Panc1 (cell line): ENCODE measurements around the gene CRADD. TPM values are rescaled to one million over a fixed set of nuclear protein-coding genes. Genes with fewer than 3 reads are reported as not detected.

Experiments
- ATAC-seq: fragments of 200-7000 bp; cut with Tn5 transposase; 2 replicates; pipeline ENCODE4 v1.9.1; 2020; ENCODE audit warnings: mild to moderate bottlenecking, moderate library complexity
- BruUV-seq: library from RNA; stranded (reverse); fragments of 400-500 nt; replicated peaks from 2 replicates; lab custom pipeline; 2021; lab: Mats Ljungman, UMichigan
- CTCF ChIA-PET: fragments of 300-600 bp; sonication (Branson Sonifier 250); formaldehyde crosslinking; loops from one replicate; lab custom pipeline; 2022; ENCODE audit warnings: antibody characterized with exemption; lab: Charles Lee
- POLR2A ChIA-PET: fragments of 300-600 bp; sonication (Branson Sonifier 250); formaldehyde crosslinking; loops from one replicate; lab custom pipeline; 2022; ENCODE audit warnings: antibody characterized with exemption; lab: Charles Lee
- DNase-seq: peaks from one replicate; pipeline ENCODE4 v3.0.0-alpha.2; 2010; ENCODE audit warnings: low read depth, low spot score
- H3K27ac ChIP-seq: 2 replicates; pipeline ENCODE4 v1.5.1; 2011; ENCODE audit warnings: mild to moderate bottlenecking, low read length, inconsistent platforms
- H3K27me3 ChIP-seq: fragments of 200-500 bp; sonication (Bioruptor generic); 2 replicates; pipeline ENCODE4 v1.6.0; 2014; ENCODE audit warnings: low read length, inconsistent platforms; ENCODE audit not compliant: control insufficient read depth, insufficient read depth
- H3K36me3 ChIP-seq: fragments of 200-500 bp; sonication (Bioruptor generic); 2 replicates; pipeline ENCODE4 v1.5.1; 2014; ENCODE audit warnings: inconsistent platforms, mild to moderate bottlenecking, low read length, moderate library complexity; ENCODE audit not compliant: control insufficient read depth, insufficient read depth
- H3K4me1 ChIP-seq: 2 replicates; pipeline ENCODE4 v1.5.1; 2011; ENCODE audit warnings: inconsistent platforms, mild to moderate bottlenecking, low read length, moderate library complexity; ENCODE audit not compliant: control insufficient read depth, insufficient read depth
- H3K4me3 ChIP-seq, 2 experiments: 2 replicates each; pipeline ENCODE4 v1.5.1; 2011 to 2012; ENCODE audit warnings: low read depth in 2 of 2, low read length in 2 of 2, mild to moderate bottlenecking in 2 of 2, inconsistent platforms in 1 of 2, moderate library complexity in 1 of 2
- H3K9me3 ChIP-seq: fragments of 200-500 bp; sonication (Bioruptor generic); 2 replicates; pipeline ENCODE4 v1.5.1; 2014; ENCODE audit warnings: low read depth, mild to moderate bottlenecking, inconsistent platforms, low read length, moderate library complexity; ENCODE audit not compliant: control insufficient read depth, insufficient read depth
- CTCF ChIP-seq: fragments of 450-650 bp; IDR thresholded peaks from 2 replicates; pipeline ENCODE4 v1.5.1; 2017; ENCODE audit warnings: mild to moderate bottlenecking
- POLR2AphosphoS5 ChIP-seq: IDR thresholded peaks from 2 replicates; pipeline ENCODE4 v1.6.1; 2012; ENCODE audit warnings: mild to moderate bottlenecking, low read depth, low read length, moderate library complexity
- SIN3A ChIP-seq: IDR thresholded peaks from 2 replicates; pipeline ENCODE4 v1.6.1; 2012; ENCODE audit warnings: low read depth, mild to moderate bottlenecking, low read length, moderate library complexity, borderline replicate concordance; ENCODE audit not compliant: insufficient read depth
- TCF7L2 ChIP-seq: IDR thresholded peaks from 2 replicates; pipeline ENCODE4 v1.6.1; 2011; ENCODE audit warnings: mild to moderate bottlenecking, low read depth, low read length, inconsistent platforms
- in situ Hi-C: cut with HindIII; loops from 2 replicates; pipeline ENCODE4 v1.10.0; 2016; ENCODE audit warnings: low sequenced_read_pairs, low pct_unique_long_range_greater_than_20kb
- intact Hi-C: fragments of 100-400 bp; cut with micrococcal nuclease; formaldehyde crosslinking; loops from one replicate; pipeline ENCODE4 v1.10.0; 2022; ENCODE audit not compliant: unreplicated experiment
- total RNA-seq: library from RNA; stranded (reverse); gene quantifications from one replicate; pipeline ENCODE4 v1.2.1, GENCODE V29; 2021; ENCODE audit not compliant: unreplicated experiment
- TF ChIP-seq, protein P1 (sequence below), 2 experiments: IDR thresholded peaks; 2 replicates each; pipeline ENCODE4 v1.6.1; 2011 to 2012; ENCODE audit warnings: low read depth in 2 of 2, control low read depth in 1 of 2, low read length in 1 of 2, mild to moderate bottlenecking in 1 of 2, moderate library complexity in 1 of 2; ENCODE audit not compliant: insufficient read depth in 1 of 2

Gene CRADD
- total RNA-seq, 1 experiment from 2014 or later, result 7.0 TPM

DNA sequence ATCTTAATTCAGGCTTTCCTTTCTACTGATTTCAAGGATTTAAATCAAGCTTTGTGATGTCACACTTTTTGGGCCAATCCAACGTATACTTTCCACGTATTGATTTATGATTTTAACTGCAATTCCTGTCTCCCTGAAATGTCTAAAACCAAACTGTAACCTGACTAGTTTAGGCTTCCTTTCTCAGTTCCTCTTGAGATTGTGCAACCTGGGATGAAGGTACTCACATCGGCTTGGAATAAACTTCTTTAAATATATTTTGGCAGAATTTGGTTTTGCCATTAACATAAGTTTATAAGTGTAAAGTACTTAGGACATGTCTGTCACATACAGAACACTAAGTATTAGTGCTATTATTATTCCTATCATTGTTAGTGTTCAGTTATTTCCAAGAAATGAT, 224.6 kb downstream of the CRADD start:
- ChIA-PET POLR2A (no interaction called here), CTCF (no interaction called here)
- in situ Hi-C loops (no loop called here), intact Hi-C loops (no loop called here)
- no TSS peak for BruUV-seq
- ATAC-seq (no peak), DNase-seq (no peak)
- Histone ChIP-seq H3K4me3 (no peak overlapping the region), H3K4me1 (no peaks in the 10 kb centered on the region), H3K9me3 (no peaks in the 10 kb centered on the region), H3K27me3 (no peaks in the 10 kb centered on the region), H3K36me3 (no peaks in the 10 kb centered on the region), H3K27ac (no peak overlapping the region)
- TF ChIP-seq, protein P1, sequence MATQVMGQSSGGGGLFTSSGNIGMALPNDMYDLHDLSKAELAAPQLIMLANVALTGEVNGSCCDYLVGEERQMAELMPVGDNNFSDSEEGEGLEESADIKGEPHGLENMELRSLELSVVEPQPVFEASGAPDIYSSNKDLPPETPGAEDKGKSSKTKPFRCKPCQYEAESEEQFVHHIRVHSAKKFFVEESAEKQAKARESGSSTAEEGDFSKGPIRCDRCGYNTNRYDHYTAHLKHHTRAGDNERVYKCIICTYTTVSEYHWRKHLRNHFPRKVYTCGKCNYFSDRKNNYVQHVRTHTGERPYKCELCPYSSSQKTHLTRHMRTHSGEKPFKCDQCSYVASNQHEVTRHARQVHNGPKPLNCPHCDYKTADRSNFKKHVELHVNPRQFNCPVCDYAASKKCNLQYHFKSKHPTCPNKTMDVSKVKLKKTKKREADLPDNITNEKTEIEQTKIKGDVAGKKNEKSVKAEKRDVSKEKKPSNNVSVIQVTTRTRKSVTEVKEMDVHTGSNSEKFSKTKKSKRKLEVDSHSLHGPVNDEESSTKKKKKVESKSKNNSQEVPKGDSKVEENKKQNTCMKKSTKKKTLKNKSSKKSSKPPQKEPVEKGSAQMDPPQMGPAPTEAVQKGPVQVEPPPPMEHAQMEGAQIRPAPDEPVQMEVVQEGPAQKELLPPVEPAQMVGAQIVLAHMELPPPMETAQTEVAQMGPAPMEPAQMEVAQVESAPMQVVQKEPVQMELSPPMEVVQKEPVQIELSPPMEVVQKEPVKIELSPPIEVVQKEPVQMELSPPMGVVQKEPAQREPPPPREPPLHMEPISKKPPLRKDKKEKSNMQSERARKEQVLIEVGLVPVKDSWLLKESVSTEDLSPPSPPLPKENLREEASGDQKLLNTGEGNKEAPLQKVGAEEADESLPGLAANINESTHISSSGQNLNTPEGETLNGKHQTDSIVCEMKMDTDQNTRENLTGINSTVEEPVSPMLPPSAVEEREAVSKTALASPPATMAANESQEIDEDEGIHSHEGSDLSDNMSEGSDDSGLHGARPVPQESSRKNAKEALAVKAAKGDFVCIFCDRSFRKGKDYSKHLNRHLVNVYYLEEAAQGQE (IDR thresholded peaks at IDR 0.05; ENCODE audit: insufficient read depth in 1 of 2, low read depth in 2 of 2, low read length in 1 of 2), result no peak
- TF ChIP-seq TCF7L2 (no peak), CTCF (no peak), POLR2AphosphoS5 (no peak), SIN3A (no peak)

- DNase-seq (no peak), ATAC-seq (no peak)
- POLR2A ChIA-PET, result no interaction called here
Observed at GRCh38 chr12:93902192-93902591, 225.0 kb downstream of the CRADD start.

More at GRCh38 chr12:93902192-93902591, 225.0 kb downstream of the CRADD start:
- Histone ChIP-seq H3K4me1 (no peaks in the 10 kb centered on the region), H3K9me3 (no peaks in the 10 kb centered on the region), H3K36me3 (no peaks in the 10 kb centered on the region), H3K27ac (no peak overlapping the region), H3K27me3 (no peaks in the 10 kb centered on the region), H3K4me3 (no peak overlapping the region)
- CTCF ChIA-PET, result no interaction called here
- TF ChIP-seq CTCF (no peak), SIN3A (no peak)
- BruUV-seq, result no TSS peak
- intact Hi-C loops, result no loop called here
- in situ Hi-C loops, result no loop called here
